ENCODE data around the gene CDH4. TPM values are rescaled to one million over a fixed set of nuclear protein-coding genes. Genes with fewer than 3 reads are reported as not detected.

Gene CDH4
- polyA plus RNA-seq, 4 donors, result 0.09 to 4.1 (median 0.25) TPM

GRCh38 chr20:61762886-61763739 lies 511.1 kb downstream of the CDH4 start:
- H3K27me3 ChIP-seq (ENCODE audit: control insufficient read depth in 3 of 3, insufficient read depth in 3 of 3, low read length in 3 of 3), result peaks cover 0 to 2% (median 0%) of the 10 kb centered on the region in 3 donors
- 82 to 85% (median 82%) methylated on average over 20 of the region's 20 CpGs for WGBS, 3 donors
- H3K9me3 ChIP-seq (ENCODE audit: control insufficient read depth in 2 of 2, insufficient read depth in 1 of 2, low read depth in 1 of 2, low read length in 1 of 2), result no peaks in the 10 kb centered on the region
- FAIRE-seq (no peak), DNase-seq (no peak)
- H3K4me3 ChIP-seq (ENCODE audit: low read depth in 1 of 3, low read length in 3 of 3), result no peak overlapping the region
- no peak overlapping the region for H3K27ac ChIP-seq (ENCODE audit: low read depth in 1 of 3, low read length in 2 of 3)
- H3K4me1 ChIP-seq (ENCODE audit: control insufficient read depth in 3 of 3, insufficient read depth in 2 of 3, low read depth in 1 of 3, low read length in 2 of 3), result no peaks in the 10 kb centered on the region
- no peaks in the 10 kb centered on the region for H3K36me3 ChIP-seq (ENCODE audit: control insufficient read depth in 3 of 3, insufficient read depth in 2 of 3, low read depth in 1 of 3, low read length in 3 of 3)

GRCh38 chr20:61763740-61764400 lies 511.8 kb downstream of the CDH4 start:
- no peak overlapping the region for H3K27ac ChIP-seq (ENCODE audit: low read depth in 1 of 3, low read length in 2 of 3)
- WGBS, 3 donors, result 79 to 82% (median 80%) methylated on average over 18 of the region's 18 CpGs
- H3K27me3 ChIP-seq (ENCODE audit: control insufficient read depth in 3 of 3, insufficient read depth in 3 of 3, low read length in 3 of 3), result peaks cover 0 to 2% (median 0%) of the 10 kb centered on the region in 3 donors
- H3K9me3 ChIP-seq (ENCODE audit: control insufficient read depth in 2 of 2, insufficient read depth in 1 of 2, low read depth in 1 of 2, low read length in 1 of 2), result no peaks in the 10 kb centered on the region
- no peak overlapping the region for H3K4me3 ChIP-seq (ENCODE audit: low read depth in 1 of 3, low read length in 3 of 3)
- H3K4me1 ChIP-seq (ENCODE audit: control insufficient read depth in 3 of 3, insufficient read depth in 2 of 3, low read depth in 1 of 3, low read length in 2 of 3), result no peaks in the 10 kb centered on the region
- DNase-seq (no peak), FAIRE-seq (no peak)
- no peaks in the 10 kb centered on the region for H3K36me3 ChIP-seq (ENCODE audit: control insufficient read depth in 3 of 3, insufficient read depth in 2 of 3, low read depth in 1 of 3, low read length in 3 of 3)

GRCh38 chr20:61764471-61765025 lies 512.5 kb downstream of the CDH4 start:
- H3K9me3 ChIP-seq (ENCODE audit: control insufficient read depth in 2 of 2, insufficient read depth in 1 of 2, low read depth in 1 of 2, low read length in 1 of 2), result no peaks in the 10 kb centered on the region
- FAIRE-seq (no peak), DNase-seq (no peak)
- 73 to 81% (median 81%) methylated on average over 17 of the region's 17 CpGs for WGBS, 3 donors
- no peak overlapping the region for H3K4me3 ChIP-seq (ENCODE audit: low read depth in 1 of 3, low read length in 3 of 3)
- no peaks in the 10 kb centered on the region for H3K4me1 ChIP-seq (ENCODE audit: control insufficient read depth in 3 of 3, insufficient read depth in 2 of 3, low read depth in 1 of 3, low read length in 2 of 3)
- no peaks in the 10 kb centered on the region for H3K36me3 ChIP-seq (ENCODE audit: control insufficient read depth in 3 of 3, insufficient read depth in 2 of 3, low read depth in 1 of 3, low read length in 3 of 3)
- H3K27me3 ChIP-seq (ENCODE audit: control insufficient read depth in 3 of 3, insufficient read depth in 3 of 3, low read length in 3 of 3), result peaks cover 0 to 2% (median 0%) of the 10 kb centered on the region in 3 donors
- no peak overlapping the region for H3K27ac ChIP-seq (ENCODE audit: low read depth in 1 of 3, low read length in 2 of 3)

DNA sequence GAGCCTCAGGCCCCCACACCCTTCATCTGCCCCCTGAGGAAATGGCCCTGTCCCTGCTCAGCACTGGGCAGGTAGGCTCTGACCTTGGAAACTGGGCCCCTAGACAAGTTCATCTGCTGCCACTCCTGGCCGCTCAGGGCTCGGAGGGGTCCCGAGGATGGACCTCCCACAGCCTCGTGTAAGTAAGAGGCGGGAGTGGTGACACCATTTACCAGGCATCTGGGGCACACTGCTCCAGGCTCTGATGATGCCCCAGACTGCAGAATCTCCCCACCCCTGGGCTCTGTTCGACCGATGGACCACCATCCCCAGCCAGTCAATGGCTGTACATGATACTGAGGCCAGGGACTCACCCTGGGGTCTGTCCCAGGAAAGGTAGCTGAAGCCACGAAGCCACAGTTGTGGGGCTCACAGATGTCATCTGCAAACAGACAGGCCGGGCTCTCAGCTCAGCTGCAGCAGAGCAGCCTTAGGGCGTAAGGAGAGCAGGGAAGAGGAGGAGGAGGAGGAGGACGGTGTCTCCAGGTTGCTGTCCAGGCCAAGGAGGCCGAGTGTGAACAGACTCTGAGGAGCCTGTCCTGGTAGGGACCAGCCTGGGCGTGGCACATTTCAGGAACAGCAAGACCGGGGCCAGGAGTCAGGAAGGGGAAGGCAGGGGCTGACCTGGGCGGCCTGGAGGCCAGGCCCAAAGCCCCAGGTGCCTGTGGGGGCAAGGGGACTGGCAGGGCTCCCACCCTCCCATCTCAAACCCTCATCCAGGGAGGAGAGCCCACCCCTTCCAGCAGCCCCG lies 513.2 kb downstream of the CDH4 start:
- 63 to 77% (median 65%) methylated on average over 16 of the region's 16 CpGs for WGBS, 3 donors
- no peaks in the 10 kb centered on the region for H3K9me3 ChIP-seq (ENCODE audit: control insufficient read depth in 2 of 2, insufficient read depth in 1 of 2, low read depth in 1 of 2, low read length in 1 of 2)
- no peak overlapping the region for H3K4me3 ChIP-seq (ENCODE audit: low read depth in 1 of 3, low read length in 3 of 3)
- H3K27ac ChIP-seq (ENCODE audit: low read depth in 1 of 3, low read length in 2 of 3), result no peak overlapping the region
- no peaks in the 10 kb centered on the region for H3K36me3 ChIP-seq (ENCODE audit: control insufficient read depth in 3 of 3, insufficient read depth in 2 of 3, low read depth in 1 of 3, low read length in 3 of 3)
- H3K27me3 ChIP-seq (ENCODE audit: control insufficient read depth in 3 of 3, insufficient read depth in 3 of 3, low read length in 3 of 3), result peaks cover 0 to 2% (median 0%) of the 10 kb centered on the region in 3 donors
- DNase-seq, result no peak
- no peak for FAIRE-seq
- no peaks in the 10 kb centered on the region for H3K4me1 ChIP-seq (ENCODE audit: control insufficient read depth in 3 of 3, insufficient read depth in 2 of 3, low read depth in 1 of 3, low read length in 2 of 3)

GRCh38 chr20:61765871-61766654 lies 514.0 kb downstream of the CDH4 start:
- no peak for FAIRE-seq
- 67 to 78% (median 70%) methylated on average over 12 of the region's 12 CpGs for WGBS, 3 donors
- Histone ChIP-seq H3K36me3 (ENCODE audit: control insufficient read depth in 3 of 3, insufficient read depth in 2 of 3, low read depth in 1 of 3, low read length in 3 of 3) (no peaks in the 10 kb centered on the region), H3K4me3 (ENCODE audit: low read depth in 1 of 3, low read length in 3 of 3) (no peak overlapping the region), H3K27ac (ENCODE audit: low read depth in 1 of 3, low read length in 2 of 3) (no peak overlapping the region), H3K4me1 (ENCODE audit: control insufficient read depth in 3 of 3, insufficient read depth in 2 of 3, low read depth in 1 of 3, low read length in 2 of 3) (no peaks in the 10 kb centered on the region), H3K9me3 (ENCODE audit: control insufficient read depth in 2 of 2, insufficient read depth in 1 of 2, low read depth in 1 of 2, low read length in 1 of 2) (no peaks in the 10 kb centered on the region), H3K27me3 (ENCODE audit: control insufficient read depth in 3 of 3, insufficient read depth in 3 of 3, low read length in 3 of 3) (peaks cover 0 to 2% (median 0%) of the 10 kb centered on the region in 3 donors)
- no peak for DNase-seq

DNA sequence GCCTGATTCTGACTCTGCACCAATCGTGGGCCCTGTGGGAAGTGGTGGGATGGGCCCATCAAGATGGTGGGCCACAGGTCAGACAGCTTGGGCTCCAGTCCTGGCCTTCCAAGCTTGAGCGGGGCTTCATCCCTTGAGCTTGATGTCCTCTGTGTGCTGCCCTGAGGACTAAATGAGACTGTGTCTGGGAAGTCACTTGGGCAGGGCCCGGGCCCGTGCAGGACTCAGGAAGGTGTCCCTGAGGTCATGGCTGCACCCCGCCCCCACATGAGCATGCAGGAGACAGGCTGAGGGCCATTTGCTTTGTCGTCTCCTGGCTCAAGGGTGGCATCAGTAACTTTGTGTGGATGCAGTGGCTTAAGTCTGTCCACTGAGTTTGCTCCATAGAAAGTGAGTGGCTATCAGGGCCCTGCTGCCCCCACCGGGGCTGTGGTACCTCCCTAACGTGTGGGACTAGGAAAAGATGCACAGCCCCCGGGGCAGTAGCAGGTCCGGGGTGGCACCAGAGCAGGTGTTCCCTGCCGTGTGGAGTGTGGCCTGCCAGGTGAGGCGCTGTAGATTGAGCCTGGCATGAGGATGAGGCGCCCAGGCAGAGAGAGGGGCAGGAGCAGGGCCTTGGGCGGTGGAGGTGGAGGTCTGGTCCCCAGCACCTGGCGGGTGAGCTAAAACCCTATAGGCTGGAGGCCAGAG lies 515.0 kb downstream of the CDH4 start:
- Histone ChIP-seq H3K4me3 (ENCODE audit: low read depth in 1 of 3, low read length in 3 of 3) (no peak overlapping the region), H3K36me3 (ENCODE audit: control insufficient read depth in 3 of 3, insufficient read depth in 2 of 3, low read depth in 1 of 3, low read length in 3 of 3) (no peaks in the 10 kb centered on the region), H3K27me3 (ENCODE audit: control insufficient read depth in 3 of 3, insufficient read depth in 3 of 3, low read length in 3 of 3) (peaks cover 0 to 2% (median 0%) of the 10 kb centered on the region in 3 donors), H3K27ac (ENCODE audit: low read depth in 1 of 3, low read length in 2 of 3) (no peak overlapping the region), H3K9me3 (ENCODE audit: control insufficient read depth in 2 of 2, insufficient read depth in 1 of 2, low read depth in 1 of 2, low read length in 1 of 2) (no peaks in the 10 kb centered on the region), H3K4me1 (ENCODE audit: control insufficient read depth in 3 of 3, insufficient read depth in 2 of 3, low read depth in 1 of 3, low read length in 2 of 3) (no peaks in the 10 kb centered on the region)
- DNase-seq (no peak), FAIRE-seq (no peak)
- 61 to 80% (median 72%) methylated on average over 15 of the region's 15 CpGs for WGBS, 3 donors

DNA sequence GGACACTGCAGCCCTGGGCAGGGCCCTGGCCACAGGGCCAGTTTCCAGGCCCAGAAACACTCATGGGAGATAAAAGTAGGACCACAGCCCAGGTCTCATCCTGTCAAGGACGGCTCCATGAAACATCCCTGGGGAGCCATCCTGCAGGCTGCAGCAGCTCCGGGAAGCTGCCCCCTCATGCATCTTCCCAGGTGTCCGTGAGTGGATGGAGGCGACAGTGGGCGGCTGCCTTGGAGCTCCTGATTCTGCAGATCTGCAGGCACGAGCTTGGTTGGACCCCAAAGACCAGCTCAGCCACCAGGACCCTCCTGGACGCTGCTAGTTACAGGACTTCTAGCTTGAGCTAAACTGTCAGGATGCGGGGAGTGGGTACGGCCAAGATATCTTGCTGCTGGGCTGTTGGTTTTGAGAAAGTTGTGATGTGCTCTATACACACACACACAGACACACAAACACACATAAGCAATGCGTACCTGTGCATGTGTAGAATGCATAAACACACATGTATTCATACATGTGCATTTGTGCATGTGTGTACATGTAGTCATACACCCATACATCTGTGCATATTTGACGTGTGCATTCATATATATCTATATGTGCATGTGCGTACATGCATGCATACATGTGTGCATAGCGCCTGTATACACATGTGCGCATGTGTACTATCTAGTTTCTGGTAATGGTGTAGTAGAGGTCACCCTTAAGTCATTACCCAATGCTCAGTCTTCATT lies 515.9 kb downstream of the CDH4 start:
- H3K27me3 ChIP-seq (ENCODE audit: control insufficient read depth in 3 of 3, insufficient read depth in 3 of 3, low read length in 3 of 3), result no peaks in the 10 kb centered on the region
- no peak overlapping the region for H3K4me3 ChIP-seq (ENCODE audit: low read depth in 1 of 3, low read length in 3 of 3)
- no peaks in the 10 kb centered on the region for H3K9me3 ChIP-seq (ENCODE audit: control insufficient read depth in 2 of 2, insufficient read depth in 1 of 2, low read depth in 1 of 2, low read length in 1 of 2)
- no peaks in the 10 kb centered on the region for H3K4me1 ChIP-seq (ENCODE audit: control insufficient read depth in 3 of 3, insufficient read depth in 2 of 3, low read depth in 1 of 3, low read length in 2 of 3)
- no peaks in the 10 kb centered on the region for H3K36me3 ChIP-seq (ENCODE audit: control insufficient read depth in 3 of 3, insufficient read depth in 2 of 3, low read depth in 1 of 3, low read length in 3 of 3)
- no peak for DNase-seq
- H3K27ac ChIP-seq (ENCODE audit: low read depth in 1 of 3, low read length in 2 of 3), result no peak overlapping the region
- WGBS, 3 donors, result 72 to 84% (median 83%) methylated on average over 13 to 14 of the region's 14 CpGs
- no peak for FAIRE-seq
